RWPE2 (cell line): ENCODE results near the gene DNAI1.
A peak's percentile ranks its signal among the peaks of the same experiment; 100 is the strongest.

Experiments
- ATAC-seq: fragments of 200-7000 bp; cut with Tn5 transposase; 3 replicates; pipeline ENCODE4 v1.9.1; 2021; ENCODE audit warnings: low read depth
- DNase-seq: peaks from one replicate; pipeline ENCODE4 v3.0.0-alpha.2; 2020; ENCODE audit warnings: low spot score
- H3K27ac ChIP-seq: fragments of 450-650 bp; 2 replicates; pipeline ENCODE4 v1.5.1; 2017; ENCODE audit warnings: mild to moderate bottlenecking; ENCODE audit not compliant: poor library complexity, severe bottlenecking
- H3K27me3 ChIP-seq: fragments of 250-450 bp; sonication (Bioruptor Pico); 2 replicates; pipeline ENCODE4 v1.5.1; 2021; ENCODE audit warnings: mild to moderate bottlenecking, moderate library complexity; ENCODE audit not compliant: insufficient read depth, poor library complexity, severe bottlenecking
- H3K36me3 ChIP-seq: fragments of 250-450 bp; sonication (Bioruptor Pico); 2 replicates; pipeline ENCODE4 v1.5.1; 2020; ENCODE audit warnings: low read depth, mild to moderate bottlenecking, moderate library complexity
- H3K4me1 ChIP-seq: fragments of 250-450 bp; sonication (Bioruptor Pico); 2 replicates; pipeline ENCODE4 v1.5.1; 2021; ENCODE audit warnings: mild to moderate bottlenecking, moderate library complexity; ENCODE audit not compliant: insufficient read depth, poor library complexity, severe bottlenecking
- H3K4me3 ChIP-seq: fragments of 250-450 bp; sonication (Bioruptor Pico); 2 replicates; pipeline ENCODE4 v1.5.1; 2021; ENCODE audit warnings: mild to moderate bottlenecking, moderate library complexity; ENCODE audit not compliant: severe bottlenecking
- H3K9me3 ChIP-seq: fragments of 250-450 bp; sonication (Bioruptor Pico); 2 replicates; pipeline ENCODE4 v1.5.1; 2021; ENCODE audit warnings: mild to moderate bottlenecking, moderate library complexity; ENCODE audit not compliant: severe bottlenecking
- TF ChIP-seq, protein P1 (sequence below): fragments of 450-650 bp; IDR thresholded peaks from one replicate; pipeline ENCODE4 v1.5.1; 2017; ENCODE audit warnings: mild to moderate bottlenecking, moderate library complexity; ENCODE audit not compliant: poor library complexity, severe bottlenecking

Gene DNAI1

DNA sequence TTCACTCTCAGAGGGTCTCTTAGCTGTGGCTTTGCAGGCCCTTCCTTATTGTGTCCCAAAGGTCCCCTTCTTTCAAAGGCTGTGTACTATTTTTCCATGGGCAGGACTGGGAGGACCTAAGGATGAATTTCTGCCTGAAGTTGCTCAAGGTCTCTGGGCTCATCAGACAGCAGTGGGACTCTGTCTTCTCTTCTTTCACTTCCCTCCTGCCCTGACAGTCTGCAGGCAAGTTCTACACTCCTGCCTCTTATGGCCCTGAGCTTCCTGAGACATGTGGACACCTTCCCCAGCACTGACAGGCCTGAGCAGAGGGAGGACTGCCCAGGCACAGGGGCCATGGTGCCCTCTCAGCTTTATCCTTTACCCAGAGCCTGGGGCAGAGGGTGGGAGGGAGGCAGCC lies 49.4 kb downstream of the DNAI1 start:
- peak; percentile 13 for DNase-seq
- ATAC-seq = no peak
- Histone ChIP-seq H3K27ac (no peak overlapping the region), H3K4me3 (no peak overlapping the region), H3K9me3 (no peaks in the 10 kb centered on the region), H3K36me3 (no peaks in the 10 kb centered on the region), H3K27me3 (no peaks in the 10 kb centered on the region), H3K4me1 (no peaks in the 10 kb centered on the region)
- TF ChIP-seq, protein P1, sequence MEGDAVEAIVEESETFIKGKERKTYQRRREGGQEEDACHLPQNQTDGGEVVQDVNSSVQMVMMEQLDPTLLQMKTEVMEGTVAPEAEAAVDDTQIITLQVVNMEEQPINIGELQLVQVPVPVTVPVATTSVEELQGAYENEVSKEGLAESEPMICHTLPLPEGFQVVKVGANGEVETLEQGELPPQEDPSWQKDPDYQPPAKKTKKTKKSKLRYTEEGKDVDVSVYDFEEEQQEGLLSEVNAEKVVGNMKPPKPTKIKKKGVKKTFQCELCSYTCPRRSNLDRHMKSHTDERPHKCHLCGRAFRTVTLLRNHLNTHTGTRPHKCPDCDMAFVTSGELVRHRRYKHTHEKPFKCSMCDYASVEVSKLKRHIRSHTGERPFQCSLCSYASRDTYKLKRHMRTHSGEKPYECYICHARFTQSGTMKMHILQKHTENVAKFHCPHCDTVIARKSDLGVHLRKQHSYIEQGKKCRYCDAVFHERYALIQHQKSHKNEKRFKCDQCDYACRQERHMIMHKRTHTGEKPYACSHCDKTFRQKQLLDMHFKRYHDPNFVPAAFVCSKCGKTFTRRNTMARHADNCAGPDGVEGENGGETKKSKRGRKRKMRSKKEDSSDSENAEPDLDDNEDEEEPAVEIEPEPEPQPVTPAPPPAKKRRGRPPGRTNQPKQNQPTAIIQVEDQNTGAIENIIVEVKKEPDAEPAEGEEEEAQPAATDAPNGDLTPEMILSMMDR = no peak

DNA sequence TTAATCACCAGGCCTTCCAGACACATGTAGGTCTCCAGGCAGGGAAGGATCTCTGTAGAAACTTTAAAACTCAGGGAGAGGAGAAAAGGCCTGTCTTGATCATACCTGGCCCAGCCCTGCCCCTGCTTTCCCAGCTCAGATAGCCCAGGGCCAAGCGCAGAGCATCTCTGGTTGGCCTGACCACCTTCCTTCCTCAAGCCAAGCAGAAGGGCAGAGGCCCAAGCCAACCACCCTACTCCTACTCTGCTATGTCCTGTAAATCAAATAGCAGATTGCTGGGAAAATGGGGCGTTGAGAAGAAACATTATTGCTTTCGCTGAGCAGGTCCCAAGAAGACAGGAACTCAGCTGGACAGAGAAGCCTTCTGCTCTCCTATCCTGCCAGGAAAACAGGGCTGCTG lies 49.9 kb downstream of the DNAI1 start:
- Histone ChIP-seq H3K4me3 (no peak overlapping the region), H3K9me3 (no peaks in the 10 kb centered on the region), H3K27me3 (no peaks in the 10 kb centered on the region), H3K36me3 (no peaks in the 10 kb centered on the region), H3K4me1 (no peaks in the 10 kb centered on the region), H3K27ac (no peak overlapping the region)
- TF ChIP-seq, protein P1 = no peak
- DNase-seq (peak; percentile 7), ATAC-seq (no peak)

DNA sequence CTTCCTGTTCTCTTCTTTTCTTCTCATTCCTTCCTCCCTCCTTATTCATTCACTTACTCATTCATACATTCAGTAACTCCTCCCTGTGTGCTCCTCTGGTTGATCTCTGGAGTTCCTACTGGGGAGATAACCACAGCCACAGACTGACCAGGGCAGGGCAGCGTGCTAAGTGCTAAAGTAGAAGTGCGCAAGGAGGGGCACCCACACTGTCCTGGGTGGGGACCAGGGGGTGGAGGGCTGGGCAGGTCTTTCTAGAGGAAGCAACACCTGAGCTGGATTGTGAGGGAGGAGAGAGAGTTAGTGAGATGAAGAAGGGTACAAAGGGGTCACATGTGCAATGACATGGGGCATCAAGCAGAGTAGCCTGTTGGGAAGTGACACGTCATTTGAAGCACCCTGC lies 50.3 kb downstream of the DNAI1 start:
- Histone ChIP-seq H3K27me3 (no peaks in the 10 kb centered on the region), H3K4me1 (no peaks in the 10 kb centered on the region), H3K4me3 (no peak overlapping the region), H3K27ac (no peak overlapping the region), H3K36me3 (no peaks in the 10 kb centered on the region), H3K9me3 (no peaks in the 10 kb centered on the region)
- DNase-seq = peak; percentile 27
- no peak for ATAC-seq
- TF ChIP-seq, protein P1 = no peak

DNA sequence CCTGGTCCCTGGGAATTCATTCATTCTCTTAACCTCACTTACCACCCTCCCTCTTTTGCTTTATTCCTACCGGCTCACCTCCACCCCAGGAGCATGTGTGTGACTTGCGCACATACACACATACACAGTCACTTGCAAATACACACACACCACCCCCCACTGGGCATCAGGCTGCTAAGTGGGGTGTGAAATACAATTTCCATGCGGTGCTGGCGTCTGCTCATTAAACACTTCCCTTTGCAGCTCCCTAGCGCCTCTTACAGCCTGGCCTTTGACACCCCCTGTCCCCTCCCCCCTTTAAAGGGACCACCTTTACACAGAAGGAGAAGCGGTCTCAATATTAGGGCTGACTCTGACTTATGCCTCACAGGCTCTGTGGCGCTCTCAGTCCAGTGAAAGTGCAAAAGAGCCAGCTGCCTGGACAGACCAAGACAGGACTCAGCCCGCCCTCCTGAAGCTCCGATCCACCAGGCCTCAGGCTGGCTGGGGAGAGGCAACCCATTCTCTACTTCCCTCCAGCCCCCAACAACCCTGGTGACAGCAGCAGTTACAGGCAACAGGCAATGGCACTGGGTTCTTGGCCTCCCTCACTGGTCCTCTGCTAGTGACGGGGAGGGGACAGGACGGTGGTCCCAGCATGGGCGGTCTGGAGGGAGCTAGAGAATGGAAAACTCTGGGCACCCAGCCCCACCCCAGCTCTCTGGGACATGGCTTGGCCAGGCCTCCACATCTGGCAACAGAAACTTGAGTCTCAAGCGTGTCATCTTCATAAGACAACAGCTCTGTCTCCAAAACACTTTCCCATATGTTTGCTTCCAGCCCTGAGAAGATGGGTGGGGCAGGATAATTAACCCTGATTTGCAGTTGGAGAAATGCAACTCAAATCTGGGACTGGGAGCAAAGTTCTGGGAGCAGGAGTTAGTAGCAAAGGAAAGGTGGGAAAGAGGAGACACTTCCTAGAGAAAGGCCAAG lies 52.2 kb downstream of the DNAI1 start:
- Histone ChIP-seq H3K9me3 (no peaks in the 10 kb centered on the region), H3K27ac (no peak overlapping the region), H3K27me3 (no peaks in the 10 kb centered on the region), H3K4me3 (no peak overlapping the region), H3K36me3 (no peaks in the 10 kb centered on the region), H3K4me1 (no peaks in the 10 kb centered on the region)
- ATAC-seq = no peak
- TF ChIP-seq, protein P1 = no peak
- peak; percentile 24 for DNase-seq
